Activated CD8-positive, alpha-beta T cell treated with anti-CD3 and anti-CD28 coated beads for 36 hours (primary cell): ENCODE results near the gene CST7. TPM values are rescaled to one million over a fixed set of nuclear protein-coding genes. Genes with fewer than 3 reads are reported as not detected.

ENCODE experiments used
- ATAC-seq: fragments of 200-7000 bp; cut with Tn5 transposase; one replicate; pipeline ENCODE4 v1.10.0; 2021; ENCODE audit warnings: mild to moderate bottlenecking, moderate library complexity
- CTCF ChIA-PET: fragments of 350-600 bp; sonication (Branson Sonifier 250); formaldehyde crosslinking; loops from one replicate; lab custom pipeline; 2021; ENCODE audit warnings: antibody characterized with exemption; lab: Charles Lee
- POLR2A ChIA-PET: fragments of 350-600 bp; sonication (Branson Sonifier 250); formaldehyde crosslinking; loops from one replicate; lab custom pipeline; 2021; ENCODE audit warnings: antibody characterized with exemption; lab: Charles Lee
- DNase-seq: peaks from one replicate; pipeline ENCODE4 v3.0.0-alpha.2; 2020
- H3K27ac Mint-ChIP-seq: one replicate; pipeline ENCODE4 v1.8.0; 2021; ENCODE audit warnings: mild to moderate bottlenecking, mixed read lengths
- H3K27me3 Mint-ChIP-seq: one replicate; pipeline ENCODE4 v1.8.0; 2021; ENCODE audit warnings: mixed read lengths
- H3K36me3 Mint-ChIP-seq: one replicate; pipeline ENCODE4 v1.8.0; 2021; ENCODE audit warnings: low read depth, mixed read lengths
- H3K4me1 Mint-ChIP-seq: one replicate; pipeline ENCODE4 v1.8.0; 2021; ENCODE audit warnings: low read depth, mixed read lengths
- H3K4me3 Mint-ChIP-seq: one replicate; pipeline ENCODE4 v1.8.0; 2021; ENCODE audit warnings: mild to moderate bottlenecking, moderate library complexity, mixed read lengths
- H3K9me3 Mint-ChIP-seq: one replicate; pipeline ENCODE4 v1.8.0; 2021; ENCODE audit warnings: mixed read lengths
- intact Hi-C: fragments of 100-400 bp; cut with micrococcal nuclease; formaldehyde crosslinking; loops from one replicate; pipeline ENCODE4 v1.10.0; 2022
- total RNA-seq, 2 experiments: library from RNA; stranded (reverse); gene quantifications; one replicate each; pipeline ENCODE4 v1.2.3, GENCODE V29; 2021
- TF ChIP-seq, protein P1 (sequence below): fragments of 200-600 bp; IDR thresholded peaks from one replicate; pipeline ENCODE4 v1.8.0; 2022; ENCODE audit warnings: antibody characterized with exemption, mild to moderate bottlenecking

The CST7 gene
- total RNA-seq, 2 experiments from 2014 or later: 48.5 to 49.3 TPM

DNA sequence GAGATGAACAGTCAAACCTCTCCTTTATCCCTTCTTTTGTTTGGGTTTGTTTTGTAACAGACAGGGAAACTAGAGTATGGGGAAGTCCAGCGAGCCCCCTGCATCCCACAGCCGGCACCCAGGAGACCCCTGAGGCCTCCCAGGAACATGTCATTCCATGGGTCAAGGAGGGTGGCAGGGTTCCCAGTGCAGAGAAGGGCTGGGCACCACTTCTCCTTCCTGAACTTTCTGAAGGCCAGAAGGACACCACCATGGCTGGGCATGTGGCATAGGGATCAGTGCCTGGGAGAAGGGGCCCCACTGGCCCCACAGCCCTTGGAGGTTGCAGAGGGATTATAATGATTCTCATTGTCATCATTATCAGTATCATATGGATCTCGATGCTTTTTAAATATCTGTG, 13.9 kb upstream of the CST7 start:
- H3K9me3 Mint-ChIP-seq: peaks cover 2% of the 10 kb centered on the region
- peaks cover 28% of the 10 kb centered on the region for H3K4me1 Mint-ChIP-seq
- H3K27ac Mint-ChIP-seq: no peak overlapping the region
- no peak overlapping the region for H3K4me3 Mint-ChIP-seq
- ChIA-PET CTCF (no interaction called here), POLR2A (no interaction called here)
- no peaks in the 10 kb centered on the region for H3K36me3 Mint-ChIP-seq
- no peak for ATAC-seq
- intact Hi-C loops: no loop called here
- TF ChIP-seq, protein P1, sequence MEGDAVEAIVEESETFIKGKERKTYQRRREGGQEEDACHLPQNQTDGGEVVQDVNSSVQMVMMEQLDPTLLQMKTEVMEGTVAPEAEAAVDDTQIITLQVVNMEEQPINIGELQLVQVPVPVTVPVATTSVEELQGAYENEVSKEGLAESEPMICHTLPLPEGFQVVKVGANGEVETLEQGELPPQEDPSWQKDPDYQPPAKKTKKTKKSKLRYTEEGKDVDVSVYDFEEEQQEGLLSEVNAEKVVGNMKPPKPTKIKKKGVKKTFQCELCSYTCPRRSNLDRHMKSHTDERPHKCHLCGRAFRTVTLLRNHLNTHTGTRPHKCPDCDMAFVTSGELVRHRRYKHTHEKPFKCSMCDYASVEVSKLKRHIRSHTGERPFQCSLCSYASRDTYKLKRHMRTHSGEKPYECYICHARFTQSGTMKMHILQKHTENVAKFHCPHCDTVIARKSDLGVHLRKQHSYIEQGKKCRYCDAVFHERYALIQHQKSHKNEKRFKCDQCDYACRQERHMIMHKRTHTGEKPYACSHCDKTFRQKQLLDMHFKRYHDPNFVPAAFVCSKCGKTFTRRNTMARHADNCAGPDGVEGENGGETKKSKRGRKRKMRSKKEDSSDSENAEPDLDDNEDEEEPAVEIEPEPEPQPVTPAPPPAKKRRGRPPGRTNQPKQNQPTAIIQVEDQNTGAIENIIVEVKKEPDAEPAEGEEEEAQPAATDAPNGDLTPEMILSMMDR: no peak
- DNase-seq: no peak
- no peaks in the 10 kb centered on the region for H3K27me3 Mint-ChIP-seq

DNA sequence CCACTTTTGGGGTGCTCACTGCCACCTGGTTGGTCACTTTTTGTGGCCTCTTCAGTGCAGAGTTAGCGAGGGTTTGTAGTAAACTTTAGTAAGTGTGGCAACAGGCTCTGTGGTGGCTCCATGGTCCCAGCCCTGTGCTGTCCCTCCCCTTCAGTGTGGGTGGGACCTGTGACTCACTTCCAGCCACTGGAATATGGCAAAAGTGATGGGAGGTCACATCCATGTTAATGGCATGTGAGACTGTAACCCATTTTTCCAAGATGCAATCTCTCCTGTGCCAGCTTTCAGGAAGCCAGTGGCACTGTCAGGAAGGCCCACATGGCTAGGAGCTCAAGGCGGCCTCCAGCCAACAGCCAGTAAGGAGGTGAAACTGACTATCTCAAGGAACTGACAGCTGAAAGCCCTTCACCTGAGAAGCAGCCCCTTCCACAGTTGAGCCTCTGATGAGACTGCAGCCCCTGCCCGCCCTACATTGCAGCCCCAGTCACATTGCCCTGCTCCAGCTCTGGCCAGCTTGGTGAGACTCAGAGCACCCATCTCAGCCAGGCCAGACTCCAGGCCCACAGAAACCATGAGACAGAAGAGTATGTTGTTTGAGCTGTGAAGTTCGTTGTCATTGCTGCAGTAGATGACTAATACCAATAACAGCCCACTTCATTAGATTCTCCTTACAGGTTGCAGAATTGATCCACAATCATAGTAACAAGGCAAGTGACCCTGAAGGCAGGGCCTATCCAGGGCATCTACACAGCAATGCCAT, 13.1 kb upstream of the CST7 start:
- Mint-ChIP-seq H3K36me3 (no peaks in the 10 kb centered on the region), H3K4me1 (peaks cover 21% of the 10 kb centered on the region), H3K27ac (no peak overlapping the region), H3K9me3 (peaks cover 2% of the 10 kb centered on the region), H3K4me3 (no peak overlapping the region), H3K27me3 (no peaks in the 10 kb centered on the region)
- CTCF ChIA-PET: no interaction called here
- intact Hi-C loops: no loop called here
- POLR2A ChIA-PET: no interaction called here
- DNase-seq (no peak), ATAC-seq (peak; percentile 55)
- TF ChIP-seq, protein P1: no peak

DNA sequence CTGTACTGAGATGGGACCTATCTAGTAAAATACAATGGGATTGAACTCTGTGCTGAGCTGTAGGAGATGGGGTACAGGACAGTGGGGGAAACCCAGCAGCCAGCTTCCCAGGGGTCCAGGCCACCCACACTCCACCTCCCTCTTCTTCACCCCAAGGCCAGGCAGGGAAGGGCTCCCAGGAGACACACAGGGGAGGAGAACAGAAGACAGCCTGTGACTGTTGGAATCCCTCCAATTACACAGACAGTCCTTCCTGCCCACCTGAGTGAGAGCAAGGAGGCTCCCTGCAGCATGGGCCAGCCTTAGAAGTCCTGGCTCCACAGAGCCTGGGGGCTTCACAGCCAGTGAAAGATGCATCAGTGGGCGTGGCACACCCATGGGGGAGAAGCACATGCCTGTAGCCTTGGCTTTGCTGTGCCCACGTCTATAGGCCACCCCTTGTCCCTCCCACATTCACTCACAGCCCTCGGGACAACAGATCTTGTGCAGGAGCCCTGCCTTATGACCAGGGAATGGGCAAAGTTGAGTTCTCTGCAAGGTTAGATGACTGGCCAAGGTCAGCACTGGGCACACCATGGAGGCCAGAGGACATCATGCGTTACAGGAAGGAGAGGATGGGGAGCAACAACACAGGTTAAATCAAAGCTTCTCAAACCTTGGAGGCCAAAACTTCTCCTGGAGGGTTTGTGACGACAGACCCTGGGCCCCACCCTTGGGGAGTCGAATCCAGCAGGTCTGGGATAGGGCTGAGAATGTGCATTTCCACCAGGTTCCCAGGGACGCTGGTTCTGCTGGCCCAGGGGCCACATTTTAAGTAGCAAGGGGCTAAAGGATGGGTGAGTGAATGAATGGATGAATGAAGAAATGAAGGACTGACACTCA, 12.3 kb upstream of the CST7 start:
- DNase-seq (no peak), ATAC-seq (no peak)
- H3K4me3 Mint-ChIP-seq: no peak overlapping the region
- no peaks in the 10 kb centered on the region for H3K27me3 Mint-ChIP-seq
- CTCF ChIA-PET: no interaction called here
- POLR2A ChIA-PET: no interaction called here
- no peaks in the 10 kb centered on the region for H3K36me3 Mint-ChIP-seq
- intact Hi-C loops: no loop called here
- H3K4me1 Mint-ChIP-seq: peaks cover 13% of the 10 kb centered on the region
- peaks cover 2% of the 10 kb centered on the region for H3K9me3 Mint-ChIP-seq
- no peak overlapping the region for H3K27ac Mint-ChIP-seq
- TF ChIP-seq, protein P1: no peak

DNA sequence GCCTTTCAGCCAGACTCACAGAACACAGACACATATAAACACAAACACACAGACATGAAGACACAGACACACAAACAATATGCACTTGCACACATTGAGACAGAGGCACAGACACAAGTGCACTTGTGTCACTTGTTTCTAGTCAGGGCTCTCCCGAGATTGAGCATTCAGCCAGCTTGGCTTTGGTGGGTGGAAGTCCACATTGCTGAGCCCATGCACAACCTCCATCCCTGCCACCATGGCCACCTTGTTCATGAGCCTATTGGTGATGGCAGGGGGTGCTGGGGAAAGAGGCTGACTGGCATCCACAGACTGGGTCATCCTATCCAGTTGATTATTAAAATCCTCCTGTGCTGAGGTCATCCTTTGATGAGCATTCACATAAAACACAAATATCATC, 11.5 kb upstream of the CST7 start:
- Mint-ChIP-seq H3K27me3 (no peaks in the 10 kb centered on the region), H3K36me3 (no peaks in the 10 kb centered on the region), H3K4me3 (no peak overlapping the region), H3K27ac (no peak overlapping the region), H3K9me3 (peaks cover 3% of the 10 kb centered on the region), H3K4me1 (peaks cover 5% of the 10 kb centered on the region)
- DNase-seq: no peak
- ChIA-PET POLR2A (no interaction called here), CTCF (no interaction called here)
- TF ChIP-seq, protein P1: no peak
- no peak for ATAC-seq
- intact Hi-C loops: no loop called here

DNA sequence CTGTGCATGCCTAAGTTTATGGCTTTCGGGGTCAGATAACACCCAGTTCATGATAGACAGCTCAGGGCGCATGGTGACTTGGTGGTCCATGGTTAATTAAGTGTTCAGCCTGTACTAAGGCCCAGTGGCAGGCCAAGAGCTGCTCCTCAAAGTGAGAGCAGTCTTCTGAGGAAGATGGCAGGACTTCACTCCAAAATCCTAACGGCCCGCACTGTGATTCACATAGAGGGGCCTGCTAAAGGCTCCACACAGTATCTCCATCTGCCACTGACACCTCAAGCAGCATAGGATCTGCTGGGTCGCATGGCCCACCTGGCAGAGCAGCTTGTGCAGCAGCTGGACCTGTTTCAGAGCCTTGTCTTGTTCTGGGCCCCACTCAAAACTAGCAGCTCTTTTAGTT, 10.6 kb upstream of the CST7 start:
- DNase-seq (no peak), ATAC-seq (no peak)
- no peaks in the 10 kb centered on the region for H3K27me3 Mint-ChIP-seq
- H3K36me3 Mint-ChIP-seq: no peaks in the 10 kb centered on the region
- TF ChIP-seq, protein P1: no peak
- no peak overlapping the region for H3K27ac Mint-ChIP-seq
- CTCF ChIA-PET: interaction anchor here (1.8 kb wide), 1 partner anchor 8 kb away, joined by 8 read pairs; no protein-coding TSS in a partner anchor
- peaks cover 3% of the 10 kb centered on the region for H3K9me3 Mint-ChIP-seq
- POLR2A ChIA-PET: no interaction called here
- intact Hi-C loops: no loop called here
- H3K4me1 Mint-ChIP-seq: peaks cover 3% of the 10 kb centered on the region
- H3K4me3 Mint-ChIP-seq: no peak overlapping the region
